Astrocyte (in vitro differentiated cells and primary cell): ENCODE results near the gene SPAG9.

Experiments used
- CTCF ChIP-seq: IDR thresholded peaks from 2 replicates; pipeline ENCODE4 v1.5.1; 2011; ENCODE audit warnings: low read depth, mild to moderate bottlenecking, inconsistent platforms, low read length, moderate library complexity; ENCODE audit not compliant: insufficient read depth
- EZH2 ChIP-seq: IDR thresholded peaks from 2 replicates; pipeline ENCODE4 v1.6.1; 2012; ENCODE audit warnings: mild to moderate bottlenecking, low read length, inconsistent platforms; ENCODE audit not compliant: insufficient read depth

- TF ChIP-seq CTCF, result no peak
- no peak for TF ChIP-seq EZH2
Observed at GRCh38 chr17:50952889-50953288, 167.8 kb downstream of the SPAG9 start.
